LNCaP clone FGC (cell line): ENCODE measurements around the gene GPER1.

Source experiments
- DNase-seq: peaks from one replicate; pipeline ENCODE4 v3.0.0-alpha.2; 2011; ENCODE audit warnings: low read depth
- H3K4me3 ChIP-seq: 2 replicates; pipeline ENCODE4 v1.5.1; 2011; ENCODE audit warnings: mild to moderate bottlenecking, low read depth, low read length, control low read depth
- TF ChIP-seq, protein P1 (sequence below): IDR thresholded peaks from 2 replicates; pipeline ENCODE4 v1.5.1; 2012; ENCODE audit warnings: mild to moderate bottlenecking; ENCODE audit not compliant: control insufficient read depth, insufficient read depth; ENCODE audit errors: extremely low read depth

The GPER1 gene

DNA sequence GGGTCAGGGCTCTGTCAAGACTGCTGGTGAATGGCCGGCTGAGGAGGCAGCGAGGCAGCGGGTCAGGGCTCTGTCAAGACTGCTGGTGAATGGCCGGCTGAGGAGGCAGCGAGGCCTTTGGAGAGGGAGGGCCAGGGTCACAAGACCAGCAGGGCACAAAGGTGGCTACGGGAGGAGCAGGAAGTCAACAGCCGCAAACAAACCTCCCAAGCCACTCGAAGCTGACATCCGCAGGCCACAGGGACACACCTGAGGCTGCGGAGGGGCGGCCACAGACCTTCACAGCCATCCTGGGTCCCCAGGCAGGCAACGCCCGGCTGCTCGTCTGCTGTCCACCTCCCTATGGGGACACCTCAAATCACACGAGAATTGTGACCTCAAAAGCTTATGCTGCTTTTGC lies 8.9 kb upstream of the GPER1 start:
- H3K4me3 ChIP-seq: no peak overlapping the region
- TF ChIP-seq, protein P1, sequence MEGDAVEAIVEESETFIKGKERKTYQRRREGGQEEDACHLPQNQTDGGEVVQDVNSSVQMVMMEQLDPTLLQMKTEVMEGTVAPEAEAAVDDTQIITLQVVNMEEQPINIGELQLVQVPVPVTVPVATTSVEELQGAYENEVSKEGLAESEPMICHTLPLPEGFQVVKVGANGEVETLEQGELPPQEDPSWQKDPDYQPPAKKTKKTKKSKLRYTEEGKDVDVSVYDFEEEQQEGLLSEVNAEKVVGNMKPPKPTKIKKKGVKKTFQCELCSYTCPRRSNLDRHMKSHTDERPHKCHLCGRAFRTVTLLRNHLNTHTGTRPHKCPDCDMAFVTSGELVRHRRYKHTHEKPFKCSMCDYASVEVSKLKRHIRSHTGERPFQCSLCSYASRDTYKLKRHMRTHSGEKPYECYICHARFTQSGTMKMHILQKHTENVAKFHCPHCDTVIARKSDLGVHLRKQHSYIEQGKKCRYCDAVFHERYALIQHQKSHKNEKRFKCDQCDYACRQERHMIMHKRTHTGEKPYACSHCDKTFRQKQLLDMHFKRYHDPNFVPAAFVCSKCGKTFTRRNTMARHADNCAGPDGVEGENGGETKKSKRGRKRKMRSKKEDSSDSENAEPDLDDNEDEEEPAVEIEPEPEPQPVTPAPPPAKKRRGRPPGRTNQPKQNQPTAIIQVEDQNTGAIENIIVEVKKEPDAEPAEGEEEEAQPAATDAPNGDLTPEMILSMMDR: no peak
- no peak for DNase-seq

DNA sequence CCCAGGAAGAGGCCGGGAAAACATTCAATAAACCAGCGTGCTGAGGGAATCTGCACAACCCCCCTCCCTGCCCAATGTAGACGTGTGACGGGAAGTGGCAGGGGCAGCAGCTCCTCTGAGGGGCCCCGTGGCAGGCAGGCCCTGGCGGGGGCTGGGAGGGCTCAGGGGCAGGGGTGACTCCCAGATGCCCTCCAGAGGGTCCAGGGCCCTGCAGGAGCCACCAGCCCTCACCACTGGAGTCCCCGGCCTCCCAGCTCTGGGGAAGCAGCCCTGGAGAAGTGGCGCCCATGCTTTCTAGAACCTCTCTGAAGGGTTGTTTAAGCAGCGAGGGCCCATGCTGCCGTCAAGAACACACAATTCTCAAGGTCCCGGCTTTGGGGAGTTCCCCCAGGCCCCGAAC lies 8.4 kb upstream of the GPER1 start:
- no peak overlapping the region for H3K4me3 ChIP-seq
- TF ChIP-seq, protein P1: no peak
- DNase-seq: no peak

- H3K4me3 ChIP-seq: no peak overlapping the region
- no peak for DNase-seq
- TF ChIP-seq, protein P1: no peak
These were observed 7.5 kb upstream of the GPER1 start for GRCh38 chr7:1080252-1080920.

- TF ChIP-seq, protein P1: no peak
- no peak overlapping the region for H3K4me3 ChIP-seq
- DNase-seq: no peak
These were observed 7.0 kb upstream of the GPER1 start for GRCh38 chr7:1080921-1081255.

DNA sequence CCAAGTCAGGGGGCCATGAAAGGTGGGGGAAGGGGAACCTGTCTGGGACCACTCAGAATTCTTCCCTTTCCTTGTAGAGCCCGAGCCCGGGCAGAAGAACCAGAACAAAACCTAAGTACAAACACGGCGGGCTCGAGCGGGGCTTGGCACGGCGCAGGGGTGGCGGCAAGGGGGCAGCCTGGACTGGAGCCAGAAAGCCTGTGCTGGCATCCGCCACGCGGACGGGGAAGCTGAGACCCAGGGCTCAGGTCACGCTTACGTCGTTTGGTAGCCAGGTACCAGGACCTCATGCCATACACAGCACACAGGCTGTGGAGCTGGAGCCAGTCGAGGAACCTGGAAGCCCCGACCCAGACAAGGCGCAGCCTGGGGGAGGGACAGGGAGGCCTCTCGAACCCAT lies 6.6 kb upstream of the GPER1 start:
- TF ChIP-seq, protein P1: no peak
- H3K4me3 ChIP-seq: no peak overlapping the region
- no peak for DNase-seq

DNA sequence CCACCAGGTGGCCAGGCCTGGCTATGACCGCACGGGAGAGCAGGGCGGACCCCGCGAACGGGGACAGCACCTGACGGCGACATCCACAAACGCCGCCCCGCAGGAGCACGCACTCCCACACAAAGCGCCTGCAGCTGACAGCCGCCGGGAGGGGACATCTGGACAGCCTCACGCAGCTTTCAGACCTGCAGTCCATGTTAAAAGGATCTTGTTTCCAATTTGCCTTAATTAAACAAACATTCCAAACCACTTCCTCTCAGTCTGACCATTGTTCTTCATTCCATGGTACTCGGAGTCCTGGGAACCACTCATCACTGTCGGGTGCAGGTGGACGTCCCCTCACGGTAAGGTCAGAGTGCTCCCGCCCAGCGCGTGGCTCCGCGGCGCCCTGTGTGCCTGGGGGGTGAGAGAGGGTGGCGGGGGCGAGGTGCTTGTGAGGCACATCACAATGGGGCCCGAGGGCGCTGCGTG lies 5.9 kb upstream of the GPER1 start:
- H3K4me3 ChIP-seq: no peak overlapping the region
- DNase-seq: no peak
- TF ChIP-seq, protein P1: no peak
